ENCODE data around the gene BARD1.

- TF ChIP-seq CTCF (IDR thresholded peaks at IDR 0.05): no peak
- TF ChIP-seq ZFX (IDR thresholded peaks at IDR 0.05; ENCODE audit: borderline replicate concordance): no peak
These were observed 35.4 kb downstream of the BARD1 start for GRCh38 chr2:214774108-214774507.
